Measurements from ENCODE around the gene TRIM15.

TRIM15 gene

DNA sequence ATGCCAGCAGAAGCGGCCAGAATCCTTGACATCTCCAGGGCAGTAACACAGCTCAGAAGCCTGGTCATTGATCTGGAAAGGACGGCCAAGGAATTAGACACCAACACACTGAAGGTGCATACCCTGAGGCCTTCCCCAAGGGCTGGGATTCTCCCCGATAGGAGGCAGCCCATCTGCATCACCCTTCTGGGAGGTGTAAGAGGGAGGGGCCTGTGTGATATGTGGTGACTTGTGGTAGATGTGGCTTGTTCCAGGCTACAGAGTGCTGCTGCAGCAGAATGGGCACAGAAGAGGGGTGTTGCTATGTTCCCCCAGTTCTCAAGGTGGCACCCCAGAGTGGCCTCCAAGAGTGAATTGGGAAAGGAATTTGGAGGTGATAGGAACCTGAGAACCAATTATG lies 16.2 kb upstream of the TRIM15 start:
- DNase-seq = no peak

DNA sequence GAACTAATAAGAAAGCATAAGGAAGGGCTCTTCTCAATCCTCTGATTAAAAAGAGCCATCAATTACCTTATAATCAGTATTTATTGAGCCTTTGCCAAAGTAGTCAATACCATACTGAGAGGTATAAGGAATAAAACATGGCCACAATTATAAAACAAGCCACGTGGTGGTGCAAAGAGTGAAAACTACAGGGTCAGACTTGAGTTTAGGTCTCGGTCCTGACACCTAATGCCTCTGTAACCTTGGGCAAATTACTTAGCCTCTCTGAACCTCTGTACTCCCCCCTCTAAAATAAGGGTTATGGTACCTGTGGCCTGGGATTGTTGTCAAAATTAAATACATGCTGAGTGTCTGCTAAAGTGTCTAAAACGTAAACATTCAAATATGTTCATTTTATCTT lies 14.1 kb upstream of the TRIM15 start:
- DNase-seq = no peak

DNA sequence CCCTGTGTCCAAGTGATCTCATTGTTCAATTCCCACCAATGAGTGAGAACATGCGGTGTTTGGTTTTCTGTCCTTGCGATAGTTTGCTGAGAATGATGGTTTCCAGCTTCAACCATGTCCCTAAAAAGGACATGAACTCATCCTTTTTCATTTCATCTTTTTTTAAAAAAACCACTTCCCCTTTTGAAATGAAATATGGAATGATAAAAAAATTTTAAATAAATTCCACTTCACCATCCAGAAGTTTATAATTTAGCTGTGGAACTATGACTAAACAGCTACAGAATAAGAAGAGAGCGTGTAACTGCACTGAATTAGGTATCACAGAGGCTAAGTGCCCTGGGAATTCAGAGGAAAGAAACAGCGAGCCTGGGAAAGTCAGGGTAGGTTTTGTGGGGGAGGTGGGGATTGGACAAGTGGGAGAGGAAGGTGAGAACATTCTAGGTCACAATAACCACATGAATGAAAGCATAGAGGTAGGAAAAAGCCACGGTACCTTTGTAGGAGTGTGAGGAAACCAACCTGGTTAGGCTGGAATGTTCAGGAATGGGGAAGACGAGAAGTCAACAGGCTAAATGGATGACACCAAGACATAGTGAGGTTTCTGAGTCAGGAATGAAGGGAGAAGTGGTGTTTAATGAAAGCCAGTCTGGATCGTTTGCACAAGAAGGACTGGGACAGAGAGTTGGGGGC lies 13.3 kb upstream of the TRIM15 start:
- no peak for DNase-seq

GRCh38 chr6:30150671-30151395 lies 12.5 kb upstream of the TRIM15 start:
- no peak for DNase-seq

GRCh38 chr6:30151580-30151979 lies 11.8 kb upstream of the TRIM15 start:
- no peak for DNase-seq

DNA sequence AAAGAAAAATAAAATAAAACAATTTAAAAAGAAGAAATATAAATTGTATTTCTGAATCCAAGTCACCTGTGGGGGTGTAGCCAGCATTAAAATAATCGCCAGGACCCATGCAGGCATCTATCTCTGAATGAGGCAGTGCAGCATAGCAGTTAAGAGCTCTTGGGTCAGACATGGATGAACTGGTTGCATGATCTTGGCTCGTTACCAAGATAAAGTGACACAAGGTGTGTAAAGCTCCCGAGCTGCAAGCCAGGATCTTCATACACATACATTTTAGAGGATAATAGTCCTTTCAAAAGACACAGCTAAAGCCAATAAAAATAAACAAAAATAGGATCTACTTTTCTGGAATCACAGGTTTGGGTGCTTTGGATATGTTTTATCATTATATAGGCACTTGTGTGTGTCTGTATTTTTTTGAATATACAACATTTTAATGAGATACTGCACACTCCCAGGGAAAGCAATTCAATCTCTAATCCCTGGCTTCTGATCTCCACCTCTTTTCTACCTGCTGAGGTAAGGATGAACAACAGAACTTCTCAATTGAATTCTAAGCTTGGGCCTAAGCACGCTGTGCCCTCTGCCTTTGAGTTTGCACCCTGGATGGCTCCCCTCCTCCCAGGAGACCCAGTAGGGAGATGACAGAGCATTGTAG lies 11.2 kb upstream of the TRIM15 start:
- DNase-seq = no peak

DNA sequence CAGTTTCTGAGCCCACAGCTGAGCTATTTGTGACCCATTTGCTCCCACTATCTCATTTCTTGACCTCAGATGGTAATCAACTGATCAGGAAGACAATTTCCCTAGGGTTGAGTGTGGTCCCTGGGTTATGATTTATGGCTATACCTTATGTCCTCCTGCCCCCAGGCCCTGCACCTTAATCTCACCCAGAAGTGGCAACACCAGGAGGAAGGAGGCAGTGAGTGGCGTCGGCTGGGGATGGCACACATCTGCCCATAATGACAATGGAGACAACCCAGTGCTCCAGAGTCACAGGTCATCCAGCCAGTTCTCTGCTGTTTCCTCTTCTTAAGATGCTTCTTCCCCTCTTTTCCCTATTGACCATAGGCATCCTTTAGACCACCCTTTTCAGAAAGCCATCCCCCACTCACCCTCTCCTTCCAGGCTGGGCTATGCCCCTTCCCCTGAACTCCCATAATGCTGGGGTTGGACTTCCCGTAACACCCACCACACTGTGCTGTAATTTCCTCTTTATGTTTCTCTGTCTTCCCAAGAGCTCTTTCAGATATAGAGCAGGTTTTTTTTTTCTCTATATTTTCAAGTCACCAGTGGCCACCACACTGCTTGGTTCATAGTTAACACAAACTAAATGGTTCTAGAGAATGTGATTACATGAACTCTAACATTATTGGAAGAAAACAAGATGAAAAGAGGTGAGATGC lies 10.3 kb upstream of the TRIM15 start:
- DNase-seq = no peak

GRCh38 chr6:30154061-30154460 lies 9.3 kb upstream of the TRIM15 start:
- no peak for DNase-seq

GRCh38 chr6:30154709-30155519 lies 8.4 kb upstream of the TRIM15 start:
- DNase-seq = peak; percentile 82

DNA sequence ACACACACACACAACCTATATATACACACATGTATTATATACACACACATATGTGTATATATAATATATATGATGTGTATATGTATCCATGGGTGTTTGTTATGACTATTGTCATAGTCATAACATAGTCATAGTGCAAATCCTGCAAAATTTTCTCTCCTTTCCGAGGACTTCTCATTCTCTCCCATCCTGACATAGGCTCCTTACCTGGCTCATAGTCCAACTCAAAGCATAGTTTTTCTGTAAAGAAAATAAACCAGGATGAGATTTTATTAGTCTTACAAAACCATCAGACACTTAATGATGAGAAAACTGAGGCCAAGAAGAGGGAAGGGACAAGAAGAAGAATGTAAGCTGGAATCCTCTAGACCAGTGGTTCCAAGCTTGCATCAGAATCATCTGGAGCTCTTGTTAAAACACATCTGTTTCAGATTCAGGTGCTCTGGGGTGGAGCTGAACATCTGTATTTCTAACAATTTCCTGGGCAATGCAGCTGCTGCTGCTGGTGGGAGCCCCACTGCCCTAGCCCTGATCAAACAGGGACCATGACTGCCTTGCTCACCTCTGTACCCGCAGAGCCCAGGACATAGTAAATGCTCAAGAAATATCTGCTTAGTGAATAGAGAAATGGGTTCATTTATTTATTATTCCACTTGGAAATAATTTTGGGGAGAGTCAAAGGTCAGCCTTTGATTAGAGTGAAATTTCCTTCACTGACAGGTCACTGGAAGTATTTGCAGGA lies 7.7 kb upstream of the TRIM15 start:
- no peak for DNase-seq

- DNase-seq = peak; percentile 23
Measured at GRCh38 chr6:30156262-30156599, 7.1 kb upstream of the TRIM15 start.

DNA sequence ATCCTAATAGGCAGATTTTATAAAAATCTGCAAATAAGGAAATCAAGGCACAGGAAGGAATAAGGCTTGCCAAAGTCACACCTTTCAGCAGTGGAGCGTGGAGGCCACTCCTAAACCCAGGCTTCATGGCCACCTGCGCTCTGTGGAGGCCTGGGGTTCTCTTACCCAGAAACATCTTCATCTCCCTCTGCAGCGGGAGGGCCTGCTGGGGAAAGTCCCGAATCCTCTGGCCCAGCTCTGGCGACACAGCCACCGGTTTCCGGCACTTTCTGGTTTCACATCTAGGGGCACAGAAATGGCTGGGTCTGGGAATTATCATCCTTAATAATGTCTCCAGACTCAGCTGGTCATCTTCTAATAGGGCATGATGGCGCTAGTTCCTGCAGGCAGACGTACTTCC lies 6.6 kb upstream of the TRIM15 start:
- DNase-seq = no peak

- DNase-seq = no peak
Measured at GRCh38 chr6:30157581-30157980, 5.8 kb upstream of the TRIM15 start.

DNA sequence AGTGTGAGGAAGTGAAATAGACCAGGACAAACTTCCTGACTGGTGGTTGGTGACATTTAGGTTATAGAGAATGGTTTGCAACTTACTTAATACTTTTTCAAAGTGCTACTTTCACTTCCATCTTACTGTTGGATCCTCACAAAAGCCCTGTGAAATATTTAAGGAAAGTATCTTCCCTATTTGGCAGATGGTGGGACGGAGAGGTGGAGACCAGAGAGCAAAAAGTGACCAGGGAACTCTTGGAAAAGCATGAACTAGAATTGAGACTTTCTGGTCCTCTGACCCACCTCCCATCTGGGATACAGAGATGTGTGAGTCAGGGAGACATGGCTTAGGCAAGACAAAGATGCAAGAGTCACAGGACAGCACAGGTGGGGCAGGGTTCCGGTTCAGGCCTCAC lies 5.3 kb upstream of the TRIM15 start:
- no peak for DNase-seq

DNA sequence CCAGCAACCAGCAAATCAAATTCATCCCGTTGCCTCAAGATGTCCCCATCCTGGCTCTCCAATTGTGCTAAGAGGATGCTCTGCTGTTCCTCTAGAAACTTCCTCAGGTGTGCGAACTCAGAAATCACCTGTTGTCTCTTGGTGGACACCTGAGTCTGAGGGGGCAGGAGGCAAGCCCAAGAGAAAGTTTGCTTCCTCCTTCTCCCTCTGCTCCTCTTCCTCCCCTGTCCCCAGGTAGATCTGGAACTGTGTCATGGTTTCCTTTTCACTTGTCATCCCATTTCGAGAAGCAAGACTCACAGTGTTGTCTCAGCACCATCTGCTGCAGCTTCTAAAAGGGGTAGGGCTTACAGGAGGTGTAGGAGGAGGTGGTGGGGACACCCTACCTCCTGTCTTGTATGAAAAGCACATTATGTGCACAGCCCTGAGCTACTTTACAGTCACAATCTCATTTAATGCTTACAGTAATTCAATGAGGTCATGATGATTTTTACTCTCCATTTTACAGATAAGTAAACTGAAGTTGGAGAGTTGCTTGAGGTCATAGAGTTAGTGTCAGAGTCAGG lies 4.8 kb upstream of the TRIM15 start:
- no peak for DNase-seq

DNA sequence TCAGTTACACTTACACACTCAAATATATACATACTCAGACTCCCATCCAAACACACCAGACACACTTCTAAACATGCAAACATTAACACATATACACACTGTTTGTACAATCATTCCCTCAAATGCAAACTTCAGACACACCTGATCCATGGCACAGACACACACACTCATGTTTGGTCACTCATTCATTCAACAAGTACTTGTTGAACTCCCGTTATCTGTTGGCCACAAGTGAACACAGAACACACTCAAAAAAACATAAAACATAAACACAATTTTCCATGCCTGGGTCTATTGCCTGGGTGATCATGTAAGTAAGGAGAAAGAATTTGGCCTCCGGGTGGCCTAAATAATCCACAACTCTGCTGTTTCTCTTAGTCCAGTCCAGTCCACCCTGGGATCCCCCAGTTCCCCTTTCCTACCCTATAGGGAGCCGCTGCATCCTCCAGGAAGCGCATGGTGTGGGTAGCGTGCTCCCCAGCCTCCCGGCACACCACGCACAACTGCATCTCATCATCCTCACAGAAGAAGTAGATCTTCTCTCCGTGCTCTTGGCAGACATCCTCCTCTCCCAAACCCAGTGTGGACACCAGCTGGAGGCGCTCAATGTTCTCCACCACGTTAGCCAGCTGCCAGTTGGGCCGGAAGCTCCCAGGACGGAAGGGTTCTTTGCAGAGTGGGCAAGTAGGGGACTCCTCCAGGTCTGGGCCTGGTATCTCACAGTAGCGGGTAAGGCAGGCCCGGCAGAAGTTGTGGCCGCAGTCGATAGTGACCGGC lies 3.1 kb upstream of the TRIM15 start:
- DNase-seq = no peak

GRCh38 chr6:30160785-30161531 lies 2.4 kb upstream of the TRIM15 start, which contains the start of gene TRIM10:
TSS of gene TRIM10 (minus strand) at chr6:30161211. CDS start at chr6:30160858, 353 bp downstream.
- no peak for DNase-seq

DNA sequence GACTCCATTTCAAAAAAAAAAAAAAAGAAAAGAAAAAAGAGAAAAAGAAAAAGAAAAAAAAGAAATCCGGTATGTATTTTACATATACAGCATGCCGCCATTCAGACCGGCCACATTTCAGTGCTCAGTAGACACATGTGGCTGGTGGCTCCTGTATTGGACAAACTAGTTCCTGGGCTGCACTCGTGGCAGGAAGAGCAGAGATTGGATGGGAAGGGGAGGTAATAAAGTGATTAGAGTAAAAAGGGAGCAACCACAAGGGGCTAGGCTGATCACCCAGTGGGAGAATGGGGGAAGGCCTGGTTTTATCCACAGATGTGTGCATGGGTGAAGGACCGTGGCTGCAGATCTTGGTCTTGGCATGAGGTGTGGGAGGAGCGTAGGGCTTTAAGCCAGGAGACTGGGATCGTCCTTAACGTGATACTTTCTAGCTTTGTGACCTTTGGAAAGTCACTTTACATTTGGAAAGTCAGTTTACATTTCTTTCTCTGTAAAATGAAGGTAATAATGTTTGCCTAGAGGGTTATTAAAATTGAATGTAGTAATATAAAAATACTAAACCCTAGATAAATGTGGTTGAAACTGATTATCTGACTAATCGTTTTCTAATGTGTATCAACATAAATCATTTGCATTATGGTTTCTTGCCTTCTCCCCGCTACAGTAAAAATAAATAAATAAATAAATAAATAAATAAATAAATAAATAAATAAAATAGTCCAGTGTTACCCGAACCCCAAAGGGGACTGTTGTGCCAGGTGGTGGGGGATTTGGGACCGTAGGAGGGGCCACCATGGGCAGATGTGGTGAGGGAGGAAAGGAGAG lies 869 bp upstream of the TRIM15 start:
- DNase-seq = no peak
